Trophoblast cell (in vitro differentiated cells and primary cell): ENCODE measurements around the gene LGALSL.
"Not testable (repeated sequence)": the region's sequence is repeated elsewhere in the genome, so short reads cannot be mapped to it uniquely, and the experiment has no call there.

ENCODE experiments used
- DNase-seq, 2 donors: peaks; one replicate each; pipeline ENCODE4 v3.0.0-alpha.2; 2016
- H2AFZ ChIP-seq: 2 replicates; pipeline ENCODE4 v1.6.1; 2013; ENCODE audit warnings: low read length, moderate library complexity, mild to moderate bottlenecking; ENCODE audit not compliant: insufficient read depth, poor library complexity
- H2AK5ac ChIP-seq: 2 replicates; pipeline ENCODE4 v1.6.1; 2013; ENCODE audit warnings: mild to moderate bottlenecking, low read length
- H2BK120ac ChIP-seq: 2 replicates; pipeline ENCODE4 v1.6.1; 2013; ENCODE audit warnings: low read length, mild to moderate bottlenecking, moderate library complexity; ENCODE audit not compliant: insufficient read depth, poor library complexity
- H2BK12ac ChIP-seq: 2 replicates; pipeline ENCODE4 v1.6.1; 2013; ENCODE audit warnings: mild to moderate bottlenecking, low read length, moderate library complexity
- H2BK5ac ChIP-seq: 2 replicates; pipeline ENCODE4 v1.6.1; 2013; ENCODE audit warnings: low read length, low read depth, moderate library complexity, mild to moderate bottlenecking; ENCODE audit not compliant: poor library complexity
- H3K14ac ChIP-seq: 2 replicates; pipeline ENCODE4 v1.6.1; 2013; ENCODE audit warnings: mild to moderate bottlenecking, low read length
- H3K18ac ChIP-seq: 2 replicates; pipeline ENCODE4 v1.6.1; 2013; ENCODE audit warnings: mild to moderate bottlenecking, low read length
- H3K23ac ChIP-seq: 2 replicates; pipeline ENCODE4 v1.6.1; 2013; ENCODE audit warnings: low read length
- H3K27ac ChIP-seq: 2 replicates; pipeline ENCODE4 v1.5.1; 2013; ENCODE audit warnings: low read depth, mild to moderate bottlenecking, inconsistent platforms, low read length, moderate library complexity
- H3K27me3 ChIP-seq: 2 replicates; pipeline ENCODE4 v1.6.1; 2013; ENCODE audit warnings: inconsistent platforms, mild to moderate bottlenecking, low read length, moderate library complexity; ENCODE audit not compliant: insufficient read depth
- H3K36me3 ChIP-seq, 2 experiments: 1 replicate in 1 of 2; 2 replicates in 1 of 2; pipeline ENCODE4 v1.6.1; 2013; ENCODE audit warnings: low read length in 2 of 2, mild to moderate bottlenecking in 2 of 2, moderate library complexity in 1 of 2; ENCODE audit not compliant: insufficient read depth in 2 of 2, control insufficient read depth in 1 of 2
- H3K4ac ChIP-seq: 2 replicates; pipeline ENCODE4 v1.6.1; 2013; ENCODE audit warnings: low read depth, mild to moderate bottlenecking, low read length, moderate library complexity
- H3K4me1 ChIP-seq, 2 experiments: 1 replicate in 1 of 2; 2 replicates in 1 of 2; pipeline ENCODE4 v1.6.1; 2013; ENCODE audit warnings: low read length in 2 of 2, mild to moderate bottlenecking in 2 of 2, moderate library complexity in 1 of 2; ENCODE audit not compliant: insufficient read depth in 2 of 2, control insufficient read depth in 1 of 2
- H3K4me2 ChIP-seq: 2 replicates; pipeline ENCODE4 v1.6.1; 2013; ENCODE audit warnings: inconsistent platforms, mild to moderate bottlenecking, low read length, moderate library complexity
- H3K4me3 ChIP-seq: 2 replicates; pipeline ENCODE4 v1.5.1; 2013; ENCODE audit warnings: mild to moderate bottlenecking, low read depth, low read length, inconsistent platforms
- H3K79me1 ChIP-seq: one replicate; pipeline ENCODE4 v1.6.1; 2013; ENCODE audit warnings: low read length
- H3K79me2 ChIP-seq: 2 replicates; pipeline ENCODE4 v1.6.1; 2013; ENCODE audit warnings: low read length, mild to moderate bottlenecking; ENCODE audit not compliant: control insufficient read depth, insufficient read depth, poor library complexity
- H3K9ac ChIP-seq: 2 replicates; pipeline ENCODE4 v1.6.1; 2013; ENCODE audit warnings: mild to moderate bottlenecking, low read length
- H3K9me3 ChIP-seq: 2 replicates; pipeline ENCODE4 v1.6.1; 2013; ENCODE audit warnings: low read depth, mild to moderate bottlenecking, control low read depth, inconsistent platforms, low read length; ENCODE audit not compliant: insufficient read depth
- H4K12ac ChIP-seq: 2 replicates; pipeline ENCODE4 v1.6.1; 2013; ENCODE audit warnings: low read depth, mild to moderate bottlenecking, low read length, moderate library complexity
- H4K8ac ChIP-seq: 2 replicates; pipeline ENCODE4 v1.6.1; 2013; ENCODE audit warnings: low read depth, mild to moderate bottlenecking, low read length, moderate library complexity
- H4K91ac ChIP-seq: one replicate; pipeline ENCODE4 v1.6.1; 2013; ENCODE audit warnings: low read depth, mild to moderate bottlenecking, low read length, moderate library complexity
- WGBS: extraction: QIAGEN DNeasy Blood & Tissue Kit; methylation state at CpG from one replicate; pipeline ENCODE4 v1.1.7; 2013; ENCODE audit warnings: missing lambda C conversion rate; ENCODE audit not compliant: insufficient read length, insufficient coverage; ENCODE audit errors: extremely low coverage; 5-methylcytosine and 5-hydroxymethylcytosine counted together

The LGALSL gene

DNA sequence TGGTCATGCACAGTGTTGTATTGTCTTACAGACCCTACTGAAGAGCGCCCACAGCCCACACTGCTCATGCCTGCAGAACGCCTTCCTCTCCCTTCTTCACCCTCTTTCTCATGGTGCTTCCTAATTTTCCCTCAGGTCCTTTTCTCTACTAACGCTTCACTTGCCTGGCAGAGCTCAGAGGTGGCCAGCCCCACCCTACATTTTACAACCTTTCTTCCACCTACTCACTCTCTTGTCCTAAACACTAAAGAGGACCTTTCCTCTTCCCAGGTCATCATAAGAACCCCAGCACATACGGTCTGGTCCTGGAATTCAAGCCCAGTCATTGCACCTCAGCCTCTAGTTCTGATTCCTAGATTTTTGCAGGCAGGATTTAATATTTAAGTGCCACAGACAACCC is 11.7 kb upstream of the LGALSL start:
- no peak overlapping the region for H3K4me3 ChIP-seq
- no peaks in the 10 kb centered on the region for H3K27me3 ChIP-seq
- H2BK120ac ChIP-seq = no peak overlapping the region
- H3K14ac ChIP-seq = no peak overlapping the region
- no peak overlapping the region for H2BK5ac ChIP-seq
- no peak overlapping the region for H3K27ac ChIP-seq
- DNase-seq = no peak
- no peak overlapping the region for H3K4me2 ChIP-seq
- no peak overlapping the region for H2AFZ ChIP-seq
- no peaks in the 10 kb centered on the region for H3K79me1 ChIP-seq
- H3K23ac ChIP-seq = no peak overlapping the region
- no peak overlapping the region for H3K18ac ChIP-seq
- no peak overlapping the region for H2AK5ac ChIP-seq
- no peaks in the 10 kb centered on the region for H3K9me3 ChIP-seq
- H4K12ac ChIP-seq = no peak overlapping the region
- no peaks in the 10 kb centered on the region for H3K36me3 ChIP-seq
- H3K4ac ChIP-seq = no peak overlapping the region
- WGBS = no CpG with 5 or more reads among the region's 4 CpGs
- no peak overlapping the region for H4K91ac ChIP-seq
- H3K9ac ChIP-seq = no peak overlapping the region
- H3K79me2 ChIP-seq = no peaks in the 10 kb centered on the region
- H4K8ac ChIP-seq = no peak overlapping the region
- no peak overlapping the region for H2BK12ac ChIP-seq
- H3K4me1 ChIP-seq = no peaks in the 10 kb centered on the region

DNA sequence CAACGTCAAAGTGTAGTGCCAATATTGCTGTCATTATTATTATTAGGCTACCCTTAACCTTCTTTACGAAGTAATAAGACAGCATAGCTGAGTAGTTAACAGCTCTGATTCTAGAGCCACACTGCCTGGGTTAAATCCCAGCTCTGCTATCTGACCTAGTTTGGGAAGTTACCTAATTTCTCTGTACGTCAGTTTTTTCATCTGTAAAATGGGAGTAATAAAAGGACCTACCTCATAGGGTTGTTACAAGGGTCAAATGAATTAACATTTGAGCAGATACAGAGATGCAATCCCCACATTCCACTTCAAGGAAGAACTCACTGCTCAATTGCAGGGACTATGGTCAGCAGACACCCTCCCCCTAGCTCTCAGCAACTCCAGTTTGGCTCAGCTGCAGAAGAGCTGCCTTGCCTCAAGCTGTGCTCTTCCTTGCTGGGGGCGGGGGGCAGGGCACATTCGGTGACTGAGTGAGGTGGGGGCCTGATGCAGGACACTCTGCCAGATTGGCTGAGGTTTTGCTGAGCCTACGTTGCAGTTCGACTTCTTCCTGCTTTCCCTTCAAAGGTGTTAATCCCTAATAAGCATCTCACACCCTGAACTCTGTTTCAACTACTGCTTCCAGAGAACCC is 11.0 kb upstream of the LGALSL start:
- no peaks in the 10 kb centered on the region for H3K4me1 ChIP-seq
- H3K4me3 ChIP-seq = no peak overlapping the region
- H3K14ac ChIP-seq = no peak overlapping the region
- H3K9me3 ChIP-seq = no peaks in the 10 kb centered on the region
- H3K27ac ChIP-seq = no peak overlapping the region
- no peak overlapping the region for H4K12ac ChIP-seq
- no peaks in the 10 kb centered on the region for H3K79me2 ChIP-seq
- H4K91ac ChIP-seq = no peak overlapping the region
- no peaks in the 10 kb centered on the region for H3K79me1 ChIP-seq
- H3K4ac ChIP-seq = no peak overlapping the region
- H2BK120ac ChIP-seq = no peak overlapping the region
- H4K8ac ChIP-seq = no peak overlapping the region
- no peak overlapping the region for H3K4me2 ChIP-seq
- no peak overlapping the region for H2BK12ac ChIP-seq
- no peak overlapping the region for H3K18ac ChIP-seq
- H3K27me3 ChIP-seq = no peaks in the 10 kb centered on the region
- no peak overlapping the region for H3K23ac ChIP-seq
- WGBS = no CpG with 5 or more reads among the region's 7 CpGs
- no peaks in the 10 kb centered on the region for H3K36me3 ChIP-seq
- no peak overlapping the region for H2BK5ac ChIP-seq
- DNase-seq = no peak
- H2AK5ac ChIP-seq = no peak overlapping the region
- no peak overlapping the region for H3K9ac ChIP-seq
- H2AFZ ChIP-seq = no peak overlapping the region

DNA sequence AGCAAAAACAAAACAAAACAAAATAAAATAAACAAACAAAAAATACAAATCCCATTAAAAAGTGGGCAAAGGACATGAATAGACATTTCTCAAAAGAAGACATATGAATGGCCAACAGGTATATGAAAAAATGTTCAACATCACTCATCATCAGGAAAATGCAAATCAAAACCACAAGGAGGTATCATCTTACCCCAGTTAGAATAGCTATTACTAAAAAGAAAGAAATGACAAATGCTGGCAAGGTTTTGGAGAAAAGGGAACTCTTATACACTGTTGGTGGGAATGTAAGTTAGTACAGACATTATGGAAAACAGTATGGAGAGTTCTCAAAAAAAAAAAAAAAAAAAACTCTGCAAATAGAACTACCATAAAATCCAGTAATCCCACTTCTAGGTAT is 8.0 kb upstream of the LGALSL start:
- H3K27me3 ChIP-seq, H3K79me1 ChIP-seq, H3K23ac ChIP-seq, H3K9me3 ChIP-seq, H3K4me2 ChIP-seq, H3K4ac ChIP-seq, H3K27ac ChIP-seq, H3K18ac ChIP-seq, DNase-seq, H4K12ac ChIP-seq, H3K4me1 ChIP-seq, H2AFZ ChIP-seq, H3K79me2 ChIP-seq, H2BK12ac ChIP-seq, H2BK5ac ChIP-seq, H2BK120ac ChIP-seq, H4K8ac ChIP-seq, H3K4me3 ChIP-seq, H4K91ac ChIP-seq, H2AK5ac ChIP-seq, H3K14ac ChIP-seq, H3K9ac ChIP-seq, H3K36me3 ChIP-seq: not testable (repeated sequence)

GRCh38 chr2:64447317-64448040 is 6.5 kb upstream of the LGALSL start:
- H3K4me1 ChIP-seq = no peaks in the 10 kb centered on the region
- WGBS = no CpG with 5 or more reads among the region's 2 CpGs
- no peak for DNase-seq
- no peak overlapping the region for H3K23ac ChIP-seq
- H3K27me3 ChIP-seq = no peaks in the 10 kb centered on the region
- H2AK5ac ChIP-seq = no peak overlapping the region
- no peak overlapping the region for H2AFZ ChIP-seq
- H3K14ac ChIP-seq = no peak overlapping the region
- H4K12ac ChIP-seq = no peak overlapping the region
- H3K9me3 ChIP-seq = no peaks in the 10 kb centered on the region
- no peak overlapping the region for H3K4ac ChIP-seq
- H3K18ac ChIP-seq = no peak overlapping the region
- H2BK12ac ChIP-seq = no peak overlapping the region
- H4K91ac ChIP-seq = no peak overlapping the region
- no peak overlapping the region for H3K4me2 ChIP-seq
- H3K27ac ChIP-seq = no peak overlapping the region
- H2BK5ac ChIP-seq = no peak overlapping the region
- no peaks in the 10 kb centered on the region for H3K79me1 ChIP-seq
- H3K9ac ChIP-seq = no peak overlapping the region
- H4K8ac ChIP-seq = no peak overlapping the region
- no peaks in the 10 kb centered on the region for H3K79me2 ChIP-seq
- no peaks in the 10 kb centered on the region for H3K36me3 ChIP-seq
- H3K4me3 ChIP-seq = no peak overlapping the region
- no peak overlapping the region for H2BK120ac ChIP-seq
